ENCODE data around the gene LEPR.

The LEPR gene

GRCh38 chr1:65386439-65386838 is 34.0 kb upstream of the LEPR start:
- in situ Hi-C loops (cut with MboI; ENCODE audit: low pct_unique_long_range_greater_than_20kb, low sequenced_read_pairs, unreplicated experiment): no loop called here
- no peak for TF ChIP-seq CTCF (IDR thresholded peaks at IDR 0.05; ENCODE audit: extremely low read depth, insufficient read depth, missing control alignments)
- no peak for DNase-seq (ENCODE audit: low spot score)

DNA sequence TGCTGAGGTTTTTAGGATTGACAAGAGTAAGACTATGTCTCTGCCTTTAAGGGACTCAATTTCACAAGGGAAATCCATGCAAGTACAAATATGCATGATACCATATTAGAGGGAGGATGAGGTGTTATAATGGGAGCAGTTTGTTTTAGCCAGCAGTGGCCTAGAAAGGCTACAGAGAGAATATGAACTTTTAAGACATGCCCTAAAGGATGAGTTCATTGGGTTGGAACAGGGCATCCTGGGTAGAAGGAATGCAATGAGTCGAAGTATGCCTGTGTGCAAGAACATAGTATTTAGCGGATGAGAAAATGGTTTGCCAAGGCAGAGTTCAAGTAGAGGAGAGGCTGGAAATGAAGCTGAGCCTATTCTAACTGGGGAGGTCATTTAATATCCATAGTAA is 32.6 kb upstream of the LEPR start:
- no peak for DNase-seq (ENCODE audit: low spot score)
- TF ChIP-seq CTCF (IDR thresholded peaks at IDR 0.05; ENCODE audit: extremely low read depth, insufficient read depth, missing control alignments): no peak
- in situ Hi-C loops (cut with MboI; ENCODE audit: low pct_unique_long_range_greater_than_20kb, low sequenced_read_pairs, unreplicated experiment): no loop called here

DNA sequence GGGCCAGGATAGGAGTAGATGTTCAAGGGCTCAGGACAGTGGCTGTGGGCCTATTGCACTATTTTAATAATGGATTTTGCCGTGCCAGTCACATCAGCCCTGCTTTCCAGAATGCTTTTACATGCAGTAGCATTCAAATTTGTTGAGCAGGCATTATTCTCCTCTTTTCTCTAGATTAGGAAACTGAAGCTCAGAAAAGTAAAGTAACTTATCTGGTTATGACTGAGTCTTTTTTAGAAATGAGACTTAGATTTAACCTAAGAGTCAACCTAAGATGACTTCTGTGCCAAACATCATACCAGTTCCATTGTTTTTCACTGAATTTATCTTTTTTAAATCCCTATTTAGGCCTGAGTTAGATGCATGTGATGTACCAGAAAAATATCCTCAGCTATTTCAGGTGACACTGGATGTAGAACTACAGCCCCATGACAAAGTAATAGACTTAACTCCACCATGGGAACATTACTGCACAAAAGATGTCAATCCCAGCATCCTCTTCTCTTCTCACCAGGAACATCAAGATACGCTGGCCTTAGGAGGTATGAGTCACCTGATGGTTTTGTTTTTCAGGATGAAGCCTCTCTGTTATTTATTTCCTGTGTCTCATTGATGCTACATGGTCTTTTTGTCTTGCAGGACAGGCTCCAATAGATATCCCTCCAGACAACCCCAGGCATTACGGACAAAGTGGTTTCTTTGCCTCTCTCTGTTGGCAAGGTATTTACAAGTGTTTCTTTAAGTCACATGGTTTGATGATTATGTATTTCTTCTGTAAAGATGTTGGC is 31.4 kb upstream of the LEPR start:
- TF ChIP-seq CTCF (IDR thresholded peaks at IDR 0.05; ENCODE audit: extremely low read depth, insufficient read depth, missing control alignments): no peak
- DNase-seq (ENCODE audit: low spot score): no peak
- in situ Hi-C loops (cut with MboI; ENCODE audit: low pct_unique_long_range_greater_than_20kb, low sequenced_read_pairs, unreplicated experiment): no loop called here

- no peak for TF ChIP-seq CTCF (IDR thresholded peaks at IDR 0.05; ENCODE audit: extremely low read depth, insufficient read depth, missing control alignments)
Observed at GRCh38 chr1:65392497-65392896, 28.0 kb upstream of the LEPR start.

DNA sequence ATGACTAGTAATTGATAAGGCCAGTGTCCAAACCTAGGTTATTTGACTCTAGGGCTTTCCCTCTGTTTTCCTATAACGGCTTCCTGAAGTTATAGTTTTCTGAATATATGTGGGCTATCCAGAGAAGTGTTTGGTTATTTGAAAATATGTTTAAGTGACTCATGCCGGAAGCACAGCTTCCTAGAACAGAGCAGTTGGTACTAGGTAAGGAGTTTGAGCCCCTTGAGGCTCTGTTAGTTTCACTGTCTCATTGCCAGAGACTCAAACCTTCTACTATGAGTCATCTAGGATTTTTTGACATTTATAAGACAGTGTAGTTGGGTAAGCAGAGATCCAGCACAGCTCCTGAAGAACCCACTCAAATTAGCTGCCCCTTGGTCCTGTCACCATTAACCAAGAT is 27.1 kb upstream of the LEPR start:
- TF ChIP-seq CTCF (IDR thresholded peaks at IDR 0.05; ENCODE audit: extremely low read depth, insufficient read depth, missing control alignments): no peak
- in situ Hi-C loops (cut with MboI; ENCODE audit: low pct_unique_long_range_greater_than_20kb, low sequenced_read_pairs, unreplicated experiment): no loop called here
- peak; percentile 7 for DNase-seq (ENCODE audit: low spot score)

More at GRCh38 chr1:65392497-65392896, 28.0 kb upstream of the LEPR start:
- no peak for DNase-seq (ENCODE audit: low spot score)
- in situ Hi-C loops (cut with MboI; ENCODE audit: low pct_unique_long_range_greater_than_20kb, low sequenced_read_pairs, unreplicated experiment): no loop called here

GRCh38 chr1:65393928-65394327 is 26.5 kb upstream of the LEPR start:
- in situ Hi-C loops (cut with MboI; ENCODE audit: low pct_unique_long_range_greater_than_20kb, low sequenced_read_pairs, unreplicated experiment): no loop called here
- DNase-seq (ENCODE audit: low spot score): no peak
- TF ChIP-seq CTCF (IDR thresholded peaks at IDR 0.05; ENCODE audit: extremely low read depth, insufficient read depth, missing control alignments): no peak

All from GM13977 (cell line).